Astrocyte of the hippocampus (primary cell): Measurements from ENCODE around the gene MZB1.
"Not testable (repeated sequence)": the region's sequence is repeated elsewhere in the genome, so short reads cannot be mapped to it uniquely, and the experiment has no call there.

Experiments used
- DNase-seq: peaks from one replicate; pipeline ENCODE4 v3.0.0; 2011; ENCODE audit warnings: low read depth, low spot score

Gene MZB1

DNA sequence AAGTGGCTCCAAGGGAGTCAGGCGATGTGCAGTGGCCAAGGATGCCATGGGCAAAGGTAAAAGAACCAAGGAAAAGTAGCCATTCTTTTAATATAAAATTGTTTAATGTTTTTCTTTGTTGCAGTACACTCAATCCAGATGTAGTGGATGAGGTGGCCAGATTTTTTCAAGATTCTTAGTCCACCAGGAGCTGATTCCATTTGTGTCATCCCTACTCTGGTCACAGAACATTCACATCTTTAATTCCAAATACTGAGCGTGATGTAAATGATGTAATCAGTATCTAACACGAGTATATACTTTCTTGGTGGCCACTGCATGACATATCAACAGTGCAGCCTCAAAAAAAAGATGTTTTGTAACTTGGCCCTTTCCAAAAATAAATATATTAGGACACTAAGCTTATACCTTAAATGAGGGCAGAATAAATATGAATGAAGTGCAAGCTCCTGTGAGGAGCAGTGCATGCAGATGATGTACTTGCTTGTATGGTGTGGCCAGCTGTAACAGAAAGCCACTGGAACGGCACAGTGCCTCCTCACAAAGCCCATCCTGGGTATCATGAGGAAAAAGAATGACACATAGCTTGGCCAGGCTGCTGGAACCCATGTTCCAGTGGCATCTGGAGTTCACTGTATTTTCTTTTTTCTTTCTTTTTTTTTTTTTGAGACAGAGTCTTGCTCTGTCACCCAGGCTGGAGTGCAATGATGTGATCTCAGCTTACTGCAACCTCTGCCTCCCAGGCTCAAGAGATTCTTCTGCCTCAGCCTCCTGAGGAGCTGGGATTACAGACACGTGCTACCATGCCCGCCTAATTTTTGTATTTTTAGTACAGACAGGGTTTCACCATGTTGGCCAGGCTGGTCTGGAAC, 20.6 kb upstream of the MZB1 start:
- DNase-seq = no peak

DNA sequence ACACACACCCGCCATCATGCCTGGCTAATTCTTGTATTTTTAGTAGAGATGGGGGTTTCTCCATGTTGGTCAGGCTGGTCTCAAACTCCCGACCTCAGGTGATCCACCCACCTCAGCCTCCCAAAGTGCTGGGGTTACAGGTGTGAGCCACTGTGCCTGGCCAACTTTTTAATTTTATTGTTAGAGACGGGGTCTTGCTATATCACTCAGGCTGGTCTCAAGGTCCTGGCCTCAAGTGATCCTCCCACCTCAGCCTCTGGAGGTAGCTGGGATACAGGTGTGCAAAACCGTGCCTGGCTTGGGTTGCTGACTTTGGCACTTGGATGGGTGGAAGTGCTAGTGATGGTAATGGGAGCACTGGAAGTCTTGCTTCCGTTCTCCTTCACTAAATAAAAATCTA, 19.4 kb upstream of the MZB1 start:
- DNase-seq = not testable (repeated sequence)

DNA sequence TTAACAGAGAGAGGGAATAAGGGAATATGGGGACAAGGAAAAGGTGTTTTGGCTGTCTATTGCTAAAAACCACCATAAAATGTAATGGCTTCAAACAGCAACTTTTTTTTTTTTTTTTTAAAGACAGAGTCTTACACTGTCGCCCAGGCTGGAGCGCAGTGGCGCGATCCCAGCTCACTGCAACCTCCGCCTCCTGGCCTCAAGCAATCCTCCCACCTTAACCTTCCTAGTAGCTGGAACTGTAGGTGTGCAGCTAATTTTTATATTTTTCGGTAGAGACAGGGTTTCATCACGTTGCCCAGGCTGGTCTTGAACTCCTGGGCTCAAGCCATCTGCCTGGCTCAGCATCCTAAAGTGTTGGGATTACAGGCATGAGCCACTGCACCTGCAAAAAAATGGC, 18.5 kb upstream of the MZB1 start:
- DNase-seq = no peak

DNA sequence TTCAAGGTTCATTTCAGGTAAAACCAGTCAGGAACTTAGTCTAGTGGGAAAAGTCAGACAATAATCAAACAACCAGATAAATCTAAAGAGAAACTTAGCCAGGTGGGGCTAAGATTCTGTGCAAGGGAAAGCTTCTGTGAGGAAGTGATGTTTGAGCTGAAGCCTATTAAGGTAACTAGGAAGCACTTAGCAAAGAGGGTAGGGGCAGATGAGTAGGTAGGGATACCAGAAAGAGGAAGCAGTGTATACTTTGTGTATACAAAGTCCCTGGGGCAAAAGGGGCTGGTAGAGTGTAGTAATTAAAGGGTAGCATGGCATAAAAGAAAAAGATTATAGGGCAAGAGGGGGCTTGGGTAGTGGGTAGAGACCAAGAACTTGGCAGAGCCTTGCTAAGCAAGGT, 17.8 kb upstream of the MZB1 start:
- DNase-seq = no peak

DNA sequence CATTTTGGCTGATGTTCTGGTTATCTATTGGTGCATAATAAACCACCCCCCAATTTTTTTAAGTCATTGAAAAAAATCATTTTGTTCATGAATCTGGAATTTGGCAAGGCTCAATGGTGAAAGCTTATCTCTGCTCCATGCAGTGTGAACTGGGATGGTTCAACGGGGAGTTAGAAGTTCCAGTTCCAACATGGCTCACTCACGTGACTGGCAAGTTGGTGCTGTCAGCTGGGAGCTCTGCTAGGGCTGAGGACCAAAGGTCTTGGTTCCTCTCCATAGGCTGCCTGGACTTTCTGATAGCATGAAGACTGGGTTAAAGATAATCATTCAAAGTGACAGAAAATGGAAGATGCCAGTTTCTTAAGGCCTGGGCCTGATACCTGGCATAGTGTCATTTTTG, 17.2 kb upstream of the MZB1 start:
- no peak for DNase-seq

DNA sequence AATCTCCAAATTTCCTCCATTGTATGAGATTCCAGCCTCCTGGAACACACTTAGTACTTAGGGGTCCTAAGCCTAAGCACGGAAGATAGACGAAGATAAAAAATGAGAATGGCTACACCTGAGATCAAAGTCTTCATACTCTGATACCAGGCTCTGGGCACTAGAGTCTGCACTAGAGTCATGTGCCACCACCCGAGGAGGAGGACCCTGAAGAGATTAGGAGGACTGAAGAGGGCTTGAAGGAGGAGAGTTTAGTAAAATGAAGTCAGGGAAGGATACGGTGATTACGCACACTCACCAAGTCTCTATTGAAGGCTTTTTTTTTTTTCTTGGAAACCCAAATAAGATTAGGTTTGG, 14.7 kb upstream of the MZB1 start:
- DNase-seq = no peak

DNA sequence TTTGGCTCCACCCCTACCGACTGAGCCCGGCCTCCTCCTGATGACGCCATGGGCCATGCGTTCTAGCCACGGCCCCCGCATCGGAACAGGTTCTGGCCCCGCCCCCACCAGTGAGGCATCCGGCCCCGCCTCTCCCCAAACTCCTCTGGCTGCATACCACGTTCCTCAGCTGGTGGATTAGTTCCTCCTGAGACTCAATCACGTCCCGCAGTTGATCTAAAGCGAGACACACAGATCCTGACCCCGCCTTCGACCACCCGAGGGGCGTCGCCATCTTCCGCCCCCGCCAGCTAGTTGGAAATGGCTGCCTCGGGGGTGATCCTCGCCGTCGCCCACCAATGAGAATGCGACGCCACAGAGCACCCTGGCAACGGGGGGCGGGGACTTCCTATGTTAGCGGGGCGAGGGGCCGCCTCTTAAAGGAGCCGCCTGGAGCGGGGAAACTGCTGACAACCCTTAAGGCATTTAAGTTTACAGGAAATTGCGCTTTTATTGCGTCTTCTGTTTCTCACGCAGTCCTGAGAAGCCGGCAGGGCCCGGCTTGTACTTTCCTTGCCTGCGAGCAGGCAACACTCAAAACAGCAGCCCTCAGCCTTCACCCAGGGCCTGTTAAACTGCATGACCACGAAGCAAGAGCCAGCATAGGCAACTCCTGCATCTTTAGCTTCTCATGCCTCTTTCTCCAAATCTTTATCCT, 14.2 kb upstream of the MZB1 start, which contains the start of gene SPATA24:
Gene SPATA24, minus strand, starts transcription at position 303 of the 697 bp plus-strand sequence. Its CDS starts 29 bp downstream, at position 274.
- peak; percentile 99 for DNase-seq

DNA sequence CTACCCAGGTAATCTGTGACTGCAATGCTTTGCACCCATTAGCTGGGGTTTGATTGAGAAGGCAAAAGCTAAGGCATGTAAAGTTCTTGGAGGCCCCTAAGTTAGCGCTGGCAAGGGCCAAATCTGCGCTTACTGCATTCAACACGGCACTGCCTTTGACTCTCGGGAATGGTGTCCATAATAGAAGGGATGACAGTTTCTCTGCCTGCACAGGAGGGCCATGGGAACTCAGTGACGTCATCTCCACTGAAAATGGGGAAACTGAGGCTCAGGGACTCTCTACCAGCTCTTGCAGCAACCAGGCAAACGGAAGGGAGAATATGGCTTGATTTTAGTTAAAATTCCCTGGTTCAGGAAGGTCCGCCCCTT, 13.7 kb upstream of the MZB1 start:
- no peak for DNase-seq

DNA sequence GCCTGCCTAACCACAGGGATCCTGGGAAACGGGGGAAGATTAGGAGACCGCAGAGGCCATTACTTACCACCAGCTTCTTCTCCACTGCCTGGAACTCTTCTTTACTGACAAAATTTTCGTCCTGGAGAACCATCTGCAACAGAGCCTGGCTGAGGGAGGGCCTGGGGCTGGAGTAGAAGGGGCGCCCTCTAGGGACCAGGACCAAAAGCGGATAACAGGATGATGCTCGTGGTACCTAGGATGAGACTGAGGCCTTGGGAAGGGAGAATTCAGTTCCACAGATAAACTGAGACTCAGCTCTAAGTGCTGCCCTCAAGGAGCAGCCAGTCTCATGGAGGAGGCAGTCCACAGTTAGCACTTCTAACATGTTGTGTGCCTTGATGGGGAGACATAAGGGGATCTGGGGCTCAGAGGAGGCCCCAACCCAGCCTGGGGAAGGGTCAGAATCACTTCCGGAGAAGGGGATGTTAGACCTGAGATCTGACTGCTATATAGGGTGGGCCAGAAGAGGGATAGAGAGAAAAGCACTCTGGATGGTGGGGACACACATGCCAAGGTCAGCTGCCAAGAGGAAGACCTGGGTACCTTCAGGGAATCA, 12.9 kb upstream of the MZB1 start:
- DNase-seq = no peak

DNA sequence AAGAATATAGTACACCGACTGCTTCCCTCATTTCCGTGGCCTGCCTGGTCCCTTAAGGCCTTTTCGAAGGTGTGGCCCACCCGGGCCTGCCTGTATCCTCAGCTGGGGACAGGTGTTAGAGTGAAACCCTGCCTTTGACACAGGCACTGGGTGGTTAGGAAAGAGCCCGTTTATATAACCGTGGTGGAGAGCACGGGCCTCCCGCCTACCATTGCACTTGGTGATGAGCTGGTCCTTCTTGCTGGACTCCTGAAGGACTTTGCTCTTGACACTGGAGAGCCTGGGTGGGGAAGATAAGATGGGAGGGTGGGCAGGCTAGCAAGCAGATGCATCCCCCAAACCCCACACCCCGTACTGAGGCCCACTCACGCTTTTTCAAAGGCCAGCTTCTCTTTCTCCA, 11.8 kb upstream of the MZB1 start:
- DNase-seq = no peak

DNA sequence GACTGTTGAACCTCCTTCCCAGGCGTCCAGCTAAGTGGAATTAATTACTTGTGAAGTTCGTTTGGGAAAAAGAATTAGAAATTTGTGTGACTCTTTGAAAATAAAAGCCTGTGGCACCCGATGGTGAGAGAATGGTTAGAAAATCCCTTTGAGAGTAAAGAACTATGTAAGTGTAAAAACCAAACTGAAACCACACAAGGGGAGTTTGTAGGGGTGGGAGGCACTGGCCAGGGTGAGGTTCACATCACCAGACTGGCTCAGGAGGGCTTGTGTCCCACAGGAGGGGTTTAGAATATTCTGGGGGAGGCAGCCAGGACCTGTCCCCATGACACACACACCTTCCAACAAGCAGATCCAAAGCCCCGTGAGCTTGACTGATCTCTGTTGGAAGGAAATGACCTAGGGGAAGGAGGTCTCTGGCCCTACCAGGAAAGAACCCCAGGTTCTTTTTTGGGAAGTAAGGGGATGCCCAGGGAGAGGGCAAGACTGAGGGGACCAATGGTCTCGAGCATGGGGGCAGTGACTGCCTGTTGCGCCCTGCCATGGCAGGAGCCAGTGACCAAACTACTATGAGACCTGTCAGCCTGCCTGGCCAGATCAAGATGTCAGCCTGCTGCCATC, 9.9 kb upstream of the MZB1 start:
- DNase-seq = no peak

DNA sequence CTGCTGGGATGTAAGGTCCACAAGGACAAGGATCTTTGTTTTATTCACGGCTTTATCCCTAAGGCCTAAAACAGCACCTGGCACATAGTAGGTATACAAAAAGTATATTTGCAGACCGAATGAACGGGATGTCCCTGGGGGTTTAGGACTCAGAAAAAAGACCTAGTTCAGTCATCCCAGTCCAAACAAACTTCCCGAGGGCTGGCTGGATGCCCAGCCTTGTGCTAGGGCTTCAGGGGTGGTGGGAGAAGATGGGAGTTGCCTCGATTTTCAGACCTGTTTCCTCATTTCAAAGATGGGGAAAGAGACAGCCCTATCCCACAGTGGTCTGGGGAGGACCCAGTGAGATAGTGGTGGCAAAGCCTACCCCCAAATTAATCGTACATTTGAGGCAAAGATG, 8.2 kb upstream of the MZB1 start:
- DNase-seq = no peak

DNA sequence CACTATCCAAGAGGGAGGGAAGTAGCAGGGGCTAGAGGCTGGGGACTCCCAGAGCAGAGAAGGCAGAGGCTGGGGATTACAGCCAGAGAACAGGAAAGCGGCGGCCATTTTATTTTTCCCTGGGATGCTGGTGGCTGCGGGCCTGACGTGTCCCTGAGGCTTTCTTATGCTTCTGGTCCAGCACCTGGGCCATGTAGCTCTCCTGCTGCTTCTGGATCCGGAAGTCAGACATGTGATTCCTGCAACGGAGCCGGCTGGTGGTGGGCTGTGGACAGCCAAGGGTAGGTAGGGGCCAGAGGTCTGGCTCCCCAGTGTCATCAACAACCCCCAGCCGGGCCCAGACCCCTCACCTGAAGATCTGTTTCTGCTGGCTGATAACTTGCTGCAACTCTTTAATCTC, 7.0 kb upstream of the MZB1 start:
- DNase-seq = no peak

DNA sequence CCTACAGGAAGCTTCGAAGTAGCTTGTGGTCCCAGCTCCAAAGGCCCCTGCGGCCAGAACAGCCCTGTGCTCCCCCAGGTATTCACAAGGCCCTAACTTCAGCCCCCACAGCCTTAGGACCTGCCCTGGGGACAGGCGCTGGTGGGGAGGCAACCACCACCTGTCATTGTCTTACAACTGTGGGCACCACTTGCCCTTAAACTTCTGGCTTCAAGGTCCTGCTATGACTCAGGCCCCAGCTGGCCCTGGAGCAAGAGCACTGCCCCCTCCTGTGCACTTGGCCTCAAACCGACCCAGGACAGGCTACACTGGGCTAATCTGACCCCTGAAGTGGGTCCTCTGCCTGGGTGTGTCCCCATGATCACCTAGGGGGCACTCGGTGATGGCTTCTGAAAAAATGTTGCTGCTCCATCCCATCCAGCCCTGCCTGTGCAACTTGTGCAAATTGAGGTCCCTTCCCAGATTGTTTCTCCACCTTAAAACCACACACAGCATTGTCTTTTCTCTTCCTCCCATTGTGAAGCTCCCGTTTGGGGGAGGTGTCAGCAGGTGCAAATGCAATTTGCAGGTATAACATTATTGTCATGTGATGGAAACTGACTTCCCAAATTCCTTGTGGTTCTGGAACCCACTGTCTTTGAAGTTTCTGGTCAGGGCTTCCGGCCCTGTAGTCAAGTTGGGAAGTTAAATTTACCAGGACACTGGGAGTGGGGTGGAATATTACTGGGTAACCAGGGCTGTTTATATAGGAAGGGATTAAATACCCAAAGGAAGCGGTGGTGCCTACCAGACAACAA, 6.3 kb upstream of the MZB1 start:
- DNase-seq = no peak

DNA sequence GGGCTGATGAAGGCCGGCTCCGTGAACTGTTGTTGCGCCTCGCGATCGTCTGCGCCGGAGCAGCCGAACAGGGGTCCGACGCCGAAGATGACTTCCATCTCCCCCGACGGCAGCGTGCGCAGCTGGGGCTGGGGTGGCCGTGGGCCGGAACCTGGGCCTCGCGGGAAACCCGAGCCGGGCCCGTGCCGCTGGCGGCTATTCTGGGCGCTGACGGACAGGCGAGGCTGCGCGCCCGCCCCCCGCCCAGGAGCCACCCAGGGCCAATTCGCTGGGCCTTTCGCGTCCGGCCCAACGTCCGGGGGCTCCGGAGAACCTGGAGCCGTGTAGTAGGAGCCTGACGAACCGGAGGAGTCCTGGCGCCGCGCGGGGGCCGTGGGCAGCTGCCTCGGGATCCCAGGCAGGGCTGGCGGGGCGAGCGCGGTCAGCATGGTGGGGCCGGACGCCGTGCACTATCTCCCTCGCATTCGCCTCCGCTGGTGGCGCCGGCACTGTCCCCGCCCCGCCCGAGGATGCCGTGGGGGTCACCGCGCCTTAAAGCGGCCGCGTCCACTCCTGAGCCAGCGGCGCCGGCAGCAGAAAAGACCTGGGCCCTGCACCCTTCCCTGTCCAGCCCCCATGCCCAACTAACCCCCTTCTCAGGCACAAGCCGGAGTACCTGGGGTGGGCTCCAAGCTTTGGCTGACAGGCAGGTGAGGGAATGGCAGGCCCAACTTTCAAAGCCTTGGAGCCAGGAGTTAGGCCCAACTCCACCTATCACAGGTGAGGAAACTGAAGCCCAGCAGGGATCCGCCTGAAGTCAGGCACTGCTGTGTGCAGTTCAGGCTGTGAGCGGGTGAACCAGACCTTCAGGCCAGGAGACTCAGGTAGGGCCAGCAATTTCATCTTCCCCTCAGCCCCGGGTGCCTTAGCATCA, 5.2 kb upstream of the MZB1 start, which contains the start of gene PROB1:
Gene PROB1, minus strand, starts transcription at position 451 of the 913 bp plus-strand sequence. Its CDS starts 23 bp downstream, at position 428.
- no peak for DNase-seq

DNA sequence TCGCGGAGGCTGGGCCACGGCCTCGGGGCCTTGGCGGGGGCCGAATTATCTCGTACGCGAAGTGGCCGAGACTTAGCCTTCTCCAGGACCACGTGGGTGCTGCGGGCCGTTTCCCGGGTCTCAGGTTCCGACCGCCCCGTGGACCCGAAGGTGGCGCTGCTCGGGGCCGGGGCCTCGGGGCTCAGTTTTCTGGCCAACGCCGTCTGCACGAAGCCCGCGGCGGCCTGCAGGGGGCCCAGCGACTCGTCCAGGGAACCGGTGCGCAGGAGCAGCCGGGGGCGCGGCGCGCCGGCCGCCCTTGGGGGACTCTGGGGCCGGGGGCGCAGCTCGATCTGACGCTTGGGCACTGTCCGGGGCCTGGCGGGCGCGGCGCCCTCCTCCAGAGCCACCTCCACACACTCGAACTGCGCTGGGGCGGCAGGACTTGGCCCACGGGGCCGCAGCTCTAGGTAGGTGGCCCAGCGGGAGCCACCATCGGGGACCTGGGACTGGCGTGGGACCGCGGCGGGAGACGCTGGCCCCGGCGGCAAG, 4.5 kb upstream of the MZB1 start:
- peak; percentile 65 for DNase-seq

DNA sequence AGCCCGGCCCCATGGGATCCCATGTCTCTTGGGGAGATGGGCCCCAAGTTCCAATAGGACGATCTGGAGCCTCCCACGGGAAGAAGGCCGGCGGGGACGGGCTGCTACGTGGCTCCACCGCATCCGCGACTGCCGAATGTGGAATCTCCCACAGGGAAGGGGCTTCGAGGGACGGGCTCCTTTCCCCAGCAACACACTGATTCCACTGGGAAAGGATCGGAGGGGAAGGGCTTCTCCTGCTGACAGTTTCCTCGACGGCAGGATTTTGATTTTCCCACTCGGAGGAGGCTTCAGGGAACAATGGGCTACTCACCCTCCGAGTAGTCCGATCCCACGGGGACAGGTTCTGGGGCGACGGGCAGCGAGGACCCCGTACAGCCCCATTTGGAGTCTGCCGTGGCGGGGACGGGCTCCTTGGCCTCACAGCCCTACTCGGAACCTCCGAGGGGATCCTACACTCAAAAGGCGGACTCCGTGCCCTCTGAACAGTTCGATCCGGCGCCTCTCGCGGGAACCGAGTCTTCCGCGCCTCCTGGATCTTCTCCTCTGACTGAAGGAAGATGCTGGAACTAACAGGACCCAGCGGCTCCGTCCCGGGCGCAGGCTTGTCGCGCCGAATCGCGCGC, 3.9 kb upstream of the MZB1 start:
- DNase-seq = no peak

DNA sequence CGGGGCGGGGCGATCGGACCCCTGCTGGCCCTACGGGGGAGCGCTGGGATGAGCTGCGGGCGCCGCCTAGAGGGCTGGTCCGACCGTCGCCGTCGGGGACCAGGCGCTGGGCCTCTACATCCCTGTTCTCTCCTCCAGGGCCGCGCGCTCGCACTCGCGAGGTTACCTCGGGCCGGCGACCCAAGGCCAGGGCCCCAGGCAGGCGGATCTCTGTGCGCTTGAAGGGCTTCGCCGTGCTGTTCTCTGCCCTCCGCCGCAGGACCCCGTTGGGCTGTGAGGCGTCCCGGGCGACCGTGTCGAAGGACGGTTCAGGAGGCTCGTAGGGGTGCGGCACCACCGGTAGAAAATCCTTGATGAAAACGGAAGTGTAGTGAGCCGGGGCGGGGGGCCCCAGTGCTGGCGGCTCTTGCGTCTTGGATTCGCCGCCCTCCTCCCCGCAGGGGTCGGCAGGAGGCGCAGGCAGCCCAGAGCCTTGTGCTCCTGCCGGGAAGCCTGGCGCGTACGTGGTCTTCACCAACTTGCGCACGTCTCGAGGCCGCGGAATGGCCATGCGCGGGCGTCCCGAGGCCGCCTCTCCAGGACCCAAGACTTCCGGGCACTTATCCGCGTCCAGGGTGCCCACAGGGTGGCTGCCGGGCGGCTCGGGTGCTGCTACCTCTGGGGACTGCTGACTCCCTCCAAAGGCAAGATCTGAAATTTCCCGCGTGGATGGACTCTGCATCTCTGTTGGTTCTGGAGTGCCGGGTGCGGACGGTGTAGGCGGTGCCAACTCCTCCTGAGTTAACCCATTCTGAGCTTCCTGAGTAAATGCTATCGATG, 3.2 kb upstream of the MZB1 start:
- peak; percentile 78 for DNase-seq

DNA sequence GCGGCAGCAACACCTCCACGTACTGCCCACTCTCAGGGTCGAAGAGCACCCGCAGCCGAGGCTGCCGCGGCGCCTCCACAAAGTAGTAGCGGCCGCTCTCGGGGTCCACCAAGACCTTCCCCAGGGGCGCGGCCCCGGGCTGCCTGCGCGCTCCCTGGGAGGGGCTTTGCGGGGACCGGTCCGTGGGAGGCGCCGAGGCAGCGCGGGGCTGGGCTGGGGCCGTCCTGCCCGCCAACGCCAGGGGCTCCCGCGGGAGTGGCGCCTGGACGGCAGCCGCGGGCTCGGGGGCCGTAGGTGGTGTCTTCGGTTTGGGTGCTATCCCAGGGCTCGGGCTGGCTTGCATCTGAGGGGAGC, 2.6 kb upstream of the MZB1 start:
- no peak for DNase-seq
